ENCODE results near the gene DRAM1.

DNA sequence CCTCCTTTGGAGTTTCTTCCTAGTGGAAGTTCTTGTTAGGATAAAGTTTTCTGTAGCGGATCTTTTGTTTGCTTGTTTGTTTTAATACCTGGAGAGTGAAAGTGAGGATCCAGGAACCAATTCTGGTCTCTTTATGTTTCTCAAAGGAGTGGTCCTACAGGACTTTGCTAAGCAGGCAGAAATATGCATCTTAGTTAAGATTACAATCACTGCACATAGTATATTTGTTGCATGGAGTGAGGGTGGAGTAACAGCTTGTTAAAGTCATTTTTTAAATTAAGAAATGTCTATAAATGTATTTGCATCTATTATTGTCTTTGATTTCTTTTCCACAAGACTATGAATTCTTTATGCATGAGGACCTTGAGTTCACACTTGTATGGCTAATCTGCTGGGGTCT is 76.7 kb downstream of the DRAM1 start:
- TF ChIP-seq FOXP1 (CRISPR knock-in tag; IDR thresholded peaks at IDR 0.05): no peak
- TF ChIP-seq MAFF (IDR thresholded peaks at IDR 0.05; ENCODE audit: low read length): no peak
- TF ChIP-seq ZNF274 (IDR thresholded peaks at IDR 0.05; ENCODE audit: borderline replicate concordance, low read depth, low read length): no peak
- TF ChIP-seq ZFP30 (CRISPR knock-in tag; IDR thresholded peaks at IDR 0.05; ENCODE audit: borderline replicate concordance): no peak
- TF ChIP-seq, protein P1, sequence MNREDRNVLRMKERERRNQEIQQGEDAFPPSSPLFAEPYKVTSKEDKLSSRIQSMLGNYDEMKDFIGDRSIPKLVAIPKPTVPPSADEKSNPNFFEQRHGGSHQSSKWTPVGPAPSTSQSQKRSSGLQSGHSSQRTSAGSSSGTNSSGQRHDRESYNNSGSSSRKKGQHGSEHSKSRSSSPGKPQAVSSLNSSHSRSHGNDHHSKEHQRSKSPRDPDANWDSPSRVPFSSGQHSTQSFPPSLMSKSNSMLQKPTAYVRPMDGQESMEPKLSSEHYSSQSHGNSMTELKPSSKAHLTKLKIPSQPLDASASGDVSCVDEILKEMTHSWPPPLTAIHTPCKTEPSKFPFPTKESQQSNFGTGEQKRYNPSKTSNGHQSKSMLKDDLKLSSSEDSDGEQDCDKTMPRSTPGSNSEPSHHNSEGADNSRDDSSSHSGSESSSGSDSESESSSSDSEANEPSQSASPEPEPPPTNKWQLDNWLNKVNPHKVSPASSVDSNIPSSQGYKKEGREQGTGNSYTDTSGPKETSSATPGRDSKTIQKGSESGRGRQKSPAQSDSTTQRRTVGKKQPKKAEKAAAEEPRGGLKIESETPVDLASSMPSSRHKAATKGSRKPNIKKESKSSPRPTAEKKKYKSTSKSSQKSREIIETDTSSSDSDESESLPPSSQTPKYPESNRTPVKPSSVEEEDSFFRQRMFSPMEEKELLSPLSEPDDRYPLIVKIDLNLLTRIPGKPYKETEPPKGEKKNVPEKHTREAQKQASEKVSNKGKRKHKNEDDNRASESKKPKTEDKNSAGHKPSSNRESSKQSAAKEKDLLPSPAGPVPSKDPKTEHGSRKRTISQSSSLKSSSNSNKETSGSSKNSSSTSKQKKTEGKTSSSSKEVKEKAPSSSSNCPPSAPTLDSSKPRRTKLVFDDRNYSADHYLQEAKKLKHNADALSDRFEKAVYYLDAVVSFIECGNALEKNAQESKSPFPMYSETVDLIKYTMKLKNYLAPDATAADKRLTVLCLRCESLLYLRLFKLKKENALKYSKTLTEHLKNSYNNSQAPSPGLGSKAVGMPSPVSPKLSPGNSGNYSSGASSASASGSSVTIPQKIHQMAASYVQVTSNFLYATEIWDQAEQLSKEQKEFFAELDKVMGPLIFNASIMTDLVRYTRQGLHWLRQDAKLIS (CRISPR knock-in tag; IDR thresholded peaks at IDR 0.05): no peak
- TF ChIP-seq, protein P2, sequence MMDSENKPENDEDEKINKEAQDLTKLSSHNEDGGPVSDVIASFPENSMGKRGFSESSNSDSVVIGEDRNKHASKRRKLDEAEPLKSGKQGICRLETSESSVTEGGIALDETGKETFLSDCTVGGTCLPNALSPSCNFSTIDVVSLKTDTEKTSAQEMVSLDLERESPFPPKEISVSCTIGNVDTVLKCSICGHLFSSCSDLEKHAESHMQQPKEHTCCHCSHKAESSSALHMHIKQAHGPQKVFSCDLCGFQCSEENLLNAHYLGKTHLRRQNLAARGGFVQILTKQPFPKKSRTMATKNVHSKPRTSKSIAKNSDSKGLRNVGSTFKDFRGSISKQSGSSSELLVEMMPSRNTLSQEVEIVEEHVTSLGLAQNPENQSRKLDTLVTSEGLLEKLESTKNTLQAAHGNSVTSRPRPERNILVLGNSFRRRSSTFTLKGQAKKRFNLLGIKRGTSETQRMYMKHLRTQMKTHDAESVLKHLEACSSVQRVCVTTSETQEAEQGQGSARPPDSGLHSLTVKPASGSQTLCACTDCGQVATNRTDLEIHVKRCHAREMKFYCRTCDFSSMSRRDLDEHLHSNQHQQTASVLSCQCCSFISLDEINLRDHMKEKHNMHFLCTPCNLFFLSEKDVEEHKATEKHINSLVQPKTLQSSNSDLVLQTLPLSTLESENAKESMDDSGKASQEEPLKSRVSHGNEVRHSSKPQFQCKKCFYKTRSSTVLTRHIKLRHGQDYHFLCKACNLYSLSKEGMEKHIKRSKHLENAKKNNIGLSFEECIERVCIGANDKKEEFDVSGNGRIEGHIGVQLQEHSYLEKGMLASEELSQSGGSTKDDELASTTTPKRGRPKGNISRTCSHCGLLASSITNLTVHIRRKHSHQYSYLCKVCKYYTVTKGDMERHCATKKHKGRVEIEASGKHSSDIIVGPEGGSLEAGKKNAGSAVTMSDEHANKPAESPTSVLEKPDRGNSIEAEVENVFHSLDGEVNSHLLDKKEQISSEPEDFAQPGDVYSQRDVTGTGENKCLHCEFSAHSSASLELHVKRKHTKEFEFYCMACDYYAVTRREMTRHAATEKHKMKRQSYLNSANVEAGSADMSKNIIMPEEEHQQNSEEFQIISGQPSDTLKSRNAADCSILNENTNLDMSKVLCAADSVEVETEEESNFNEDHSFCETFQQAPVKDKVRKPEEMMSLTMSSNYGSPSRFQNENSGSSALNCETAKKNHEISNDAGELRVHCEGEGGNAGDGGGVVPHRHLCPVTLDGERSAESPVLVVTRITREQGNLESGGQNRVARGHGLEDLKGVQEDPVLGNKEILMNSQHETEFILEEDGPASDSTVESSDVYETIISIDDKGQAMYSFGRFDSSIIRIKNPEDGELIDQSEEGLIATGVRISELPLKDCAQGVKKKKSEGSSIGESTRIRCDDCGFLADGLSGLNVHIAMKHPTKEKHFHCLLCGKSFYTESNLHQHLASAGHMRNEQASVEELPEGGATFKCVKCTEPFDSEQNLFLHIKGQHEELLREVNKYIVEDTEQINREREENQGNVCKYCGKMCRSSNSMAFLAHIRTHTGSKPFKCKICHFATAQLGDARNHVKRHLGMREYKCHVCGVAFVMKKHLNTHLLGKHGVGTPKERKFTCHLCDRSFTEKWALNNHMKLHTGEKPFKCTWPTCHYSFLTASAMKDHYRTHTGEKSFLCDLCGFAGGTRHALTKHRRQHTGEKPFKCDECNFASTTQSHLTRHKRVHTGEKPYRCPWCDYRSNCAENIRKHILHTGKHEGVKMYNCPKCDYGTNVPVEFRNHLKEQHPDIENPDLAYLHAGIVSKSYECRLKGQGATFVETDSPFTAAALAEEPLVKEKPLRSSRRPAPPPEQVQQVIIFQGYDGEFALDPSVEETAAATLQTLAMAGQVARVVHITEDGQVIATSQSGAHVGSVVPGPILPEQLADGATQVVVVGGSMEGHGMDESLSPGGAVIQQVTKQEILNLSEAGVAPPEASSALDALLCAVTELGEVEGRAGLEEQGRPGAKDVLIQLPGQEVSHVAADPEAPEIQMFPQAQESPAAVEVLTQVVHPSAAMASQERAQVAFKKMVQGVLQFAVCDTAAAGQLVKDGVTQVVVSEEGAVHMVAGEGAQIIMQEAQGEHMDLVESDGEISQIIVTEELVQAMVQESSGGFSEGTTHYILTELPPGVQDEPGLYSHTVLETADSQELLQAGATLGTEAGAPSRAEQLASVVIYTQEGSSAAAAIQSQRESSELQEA (IDR thresholded peaks at IDR 0.05; ENCODE audit: low read depth): no peak
- no peak for TF ChIP-seq MAFK (IDR thresholded peaks at IDR 0.05; ENCODE audit: low read length)
- TF ChIP-seq PTBP1 (IDR thresholded peaks at IDR 0.05; ENCODE audit: low read depth, low read length): no peak
- no peak for TF ChIP-seq EZH2 (IDR thresholded peaks at IDR 0.05; ENCODE audit: borderline replicate concordance, low read depth, low read length)
- TF ChIP-seq POLR2A (conservative IDR thresholded peaks at IDR 0.05): no peak

Measured in K562 (cell line).